ENCODE data around the gene FBXO5.
"Not testable (repeated sequence)": the region's sequence is repeated elsewhere in the genome, so short reads cannot be mapped to it uniquely, and the experiment has no call there.

The FBXO5 gene

GRCh38 chr6:152982904-152983636, at the start of gene FBXO5:
Gene FBXO5 (minus strand): TSS chr6:152983041. CDS start chr6:152982959, 82 bp downstream.
- peak; percentile 97 for DNase-seq (ENCODE audit: low spot score)

GRCh38 chr6:153032255-153032882, 49.5 kb upstream of the FBXO5 start:
- DNase-seq (ENCODE audit: low spot score) = no peak

GRCh38 chr6:153031335-153031955, 48.6 kb upstream of the FBXO5 start:
- no peak for DNase-seq (ENCODE audit: low spot score)

- DNase-seq (ENCODE audit: low spot score) = no peak
These were observed 46.1 kb upstream of the FBXO5 start for GRCh38 chr6:153028963-153029362.

GRCh38 chr6:153028286-153028685, 45.4 kb upstream of the FBXO5 start:
- no peak for DNase-seq (ENCODE audit: low spot score)

- DNase-seq (ENCODE audit: low spot score) = no peak
These were observed 44.6 kb upstream of the FBXO5 start for GRCh38 chr6:153027480-153027879.

GRCh38 chr6:153024709-153025017, 41.8 kb upstream of the FBXO5 start:
- DNase-seq (ENCODE audit: low spot score) = no peak

- DNase-seq (ENCODE audit: low spot score) = peak; percentile 70
These were observed 41.3 kb upstream of the FBXO5 start for GRCh38 chr6:153023977-153024708.

- no peak for DNase-seq (ENCODE audit: low spot score)
These were observed 35.5 kb upstream of the FBXO5 start for GRCh38 chr6:153018355-153018754.

GRCh38 chr6:153016846-153017245, 34.0 kb upstream of the FBXO5 start:
- DNase-seq (ENCODE audit: low spot score) = no peak

GRCh38 chr6:153015094-153015640, 32.3 kb upstream of the FBXO5 start:
- DNase-seq (ENCODE audit: low spot score) = no peak

GRCh38 chr6:153013438-153013837, 30.6 kb upstream of the FBXO5 start:
- DNase-seq (ENCODE audit: low spot score) = no peak

- no peak for DNase-seq (ENCODE audit: low spot score)
These were observed 30.0 kb upstream of the FBXO5 start for GRCh38 chr6:153012856-153013255.

- no peak for DNase-seq (ENCODE audit: low spot score)
These were observed 20.5 kb upstream of the FBXO5 start for GRCh38 chr6:153003366-153003690.

GRCh38 chr6:153002613-153003365, 19.9 kb upstream of the FBXO5 start, which contains the start of gene MTRF1L:
Gene MTRF1L (minus strand): TSS chr6:153002709. CDS start chr6:153002685, 24 bp downstream.
- DNase-seq (ENCODE audit: low spot score) = peak; percentile 95

GRCh38 chr6:153001767-153002612, 19.1 kb upstream of the FBXO5 start:
- no peak for DNase-seq (ENCODE audit: low spot score)

- DNase-seq (ENCODE audit: low spot score) = not testable (repeated sequence)
These were observed 17.9 kb upstream of the FBXO5 start for GRCh38 chr6:153000790-153001189.

- DNase-seq (ENCODE audit: low spot score) = no peak
These were observed 17.4 kb upstream of the FBXO5 start for GRCh38 chr6:153000243-153000642.

GRCh38 chr6:152999538-152999937, 16.7 kb upstream of the FBXO5 start:
- DNase-seq (ENCODE audit: low spot score) = not testable (repeated sequence)

GRCh38 chr6:152993847-152994246, 11.0 kb upstream of the FBXO5 start:
- peak; percentile 28 for DNase-seq (ENCODE audit: low spot score)

- DNase-seq (ENCODE audit: low spot score) = no peak
These were observed 10.6 kb upstream of the FBXO5 start for GRCh38 chr6:152993431-152993830.

All from activated CD4-positive, alpha-beta T cell treated with anti-CD3 and anti-CD28 coated beads, Interleukin-2, Interleukin-4, amounts not matched to agents 100 ng/mL and 50 ng/mL, durations not matched to agents 16 hours and 8 hours (primary cell).